HepG2 (cell line): ENCODE results near the gene ACSL5. TPM values are rescaled to one million over a fixed set of nuclear protein-coding genes. Genes with fewer than 3 reads are reported as not detected.

ENCODE experiments used
- ATAC-seq: fragments of 200-7000 bp; cut with Tn5 transposase; 3 replicates; pipeline ENCODE4 v1.9.1; 2020; ENCODE audit warnings: mild to moderate bottlenecking, moderate library complexity
- BruUV-seq: library from RNA; stranded (reverse); fragments of 400-500 nt; replicated peaks from 2 replicates; lab custom pipeline; 2021; lab: Mats Ljungman, UMichigan
- CTCF ChIA-PET: fragments of 300-600 bp; formaldehyde crosslinking; extraction: SDS; loops from one replicate; lab custom pipeline; 2021; ENCODE audit warnings: low total read pairs, inconsistent platforms, low intra/inter-chr PET ratio; lab: Yijun Ruan, JAX
- POLR2A ChIA-PET: fragments of 350-600 bp; sonication (Branson Sonifier 250); formaldehyde crosslinking; loops from one replicate; lab custom pipeline; 2020; ENCODE audit warnings: antibody characterized with exemption, inconsistent platforms; lab: Yijun Ruan, JAX
- DNase-seq: peaks from one replicate; pipeline ENCODE4 v3.0.0-alpha.2; 2015; ENCODE audit warnings: low spot score
- FAIRE-seq: peaks from 3 replicates; lab custom pipeline; 2011; peaks lifted over from hg19 to GRCh38; lab: Jason Lieb, UNC
- H2AFZ ChIP-seq: one replicate; pipeline ENCODE4 v1.6.1; 2011; ENCODE audit warnings: low read length, inconsistent platforms
- H3K27ac ChIP-seq: fragments of 300-600 bp; 3 replicates; pipeline ENCODE4 v1.8.0; 2011; ENCODE audit warnings: mixed run types, mild to moderate bottlenecking, mixed read lengths, low read length, inconsistent platforms; ENCODE audit not compliant: insufficient read depth; ENCODE audit errors: extremely low read length
- H3K27me3 ChIP-seq, 2 experiments: fragments of 200-600 bp in 1 of 2; 2 replicates in 1 of 2; 3 replicates in 1 of 2; pipeline versions ENCODE4 v1.6.0 to v1.8.0; 2011; ENCODE audit warnings: low read length in 2 of 2, mild to moderate bottlenecking in 2 of 2, moderate library complexity in 2 of 2, inconsistent platforms in 1 of 2; ENCODE audit not compliant: insufficient read depth in 2 of 2, control insufficient read depth in 1 of 2
- H3K36me3 ChIP-seq, 2 experiments: fragments of 200-600 bp in 1 of 2; replicated peaks in 1 of 2; 2 replicates in 1 of 2; 3 replicates in 1 of 2; pipeline versions ENCODE4 v1.5.1 to v1.8.0; 2011; ENCODE audit warnings: low read length in 2 of 2, inconsistent platforms in 1 of 2; ENCODE audit not compliant: insufficient read depth in 2 of 2, control insufficient read depth in 1 of 2
- H3K4me1 ChIP-seq: 2 replicates; pipeline ENCODE4 v1.5.1; 2012; ENCODE audit warnings: low read length, inconsistent platforms; ENCODE audit not compliant: insufficient read depth
- H3K4me2 ChIP-seq: 2 replicates; pipeline ENCODE4 v1.6.0; 2011; ENCODE audit warnings: low read depth, low read length, inconsistent platforms
- H3K4me3 ChIP-seq, 3 experiments: fragments of 200-600 bp in 1 of 3; sonication (generic), shearing (Covaris generic) in 1 of 3; replicated peaks in 1 of 3; 2 replicates each; pipeline ENCODE4 v1.5.1; 2011 to 2016; ENCODE audit warnings: low read length in 3 of 3, inconsistent platforms in 2 of 3, low read depth in 2 of 3, mild to moderate bottlenecking in 2 of 3, control low read depth in 1 of 3, mixed read lengths in 1 of 3; ENCODE audit not compliant: insufficient read depth in 1 of 3
- H3K79me2 ChIP-seq: one replicate; pipeline ENCODE4 v1.6.1; 2011; ENCODE audit warnings: low read length, inconsistent platforms; ENCODE audit not compliant: insufficient read depth
- H3K9ac ChIP-seq: 2 replicates; pipeline ENCODE4 v1.6.0; 2011; ENCODE audit warnings: mild to moderate bottlenecking, low read depth, low read length, inconsistent platforms; ENCODE audit not compliant: insufficient read depth
- H3K9me3 ChIP-seq: 2 replicates; pipeline ENCODE4 v1.5.1; 2012; ENCODE audit warnings: mild to moderate bottlenecking, low read length
- H4K20me1 ChIP-seq: 2 replicates; pipeline ENCODE4 v1.6.0; 2011; ENCODE audit warnings: inconsistent platforms, mild to moderate bottlenecking, low read length, moderate library complexity; ENCODE audit not compliant: insufficient read depth
- ATF4 ChIP-seq, 2 experiments: fragments of 450-650 bp in 1 of 2; sonication (generic) in 1 of 2; formaldehyde crosslinking; IDR thresholded peaks; 2 replicates each; pipeline versions ENCODE4 v1.5.0 to v1.8.0; 2020 to 2022; ENCODE audit warnings: mild to moderate bottlenecking in 1 of 2, missing genetic modification reagents in 1 of 2
- CCDC6 ChIP-seq: sonication (generic); formaldehyde crosslinking; IDR thresholded peaks from 2 replicates; pipeline ENCODE4 v1.8.1; 2022; ENCODE audit warnings: mild to moderate bottlenecking, missing genetic modification reagents, moderate library complexity
- ETV5 ChIP-seq: IDR thresholded peaks from 2 replicates; pipeline ENCODE4 v1.6.1; 2018; ENCODE audit warnings: missing biosample characterization, missing genetic modification reagents, inconsistent platforms, borderline replicate concordance
- GATAD2A ChIP-seq: IDR thresholded peaks from 2 replicates; pipeline ENCODE4 v1.6.1; 2016
- HINFP ChIP-seq: sonication (generic); formaldehyde crosslinking; IDR thresholded peaks from 2 replicates; pipeline ENCODE4 v1.4.0; 2020; ENCODE audit warnings: low read depth, mild to moderate bottlenecking, missing genetic modification reagents
- NR2F6 ChIP-seq, 2 experiments: IDR thresholded peaks; 2 replicates each; pipeline ENCODE4 v1.6.1; 2016; ENCODE audit warnings: antibody characterized with exemption in 1 of 2, mild to moderate bottlenecking in 1 of 2
- PAXIP1 ChIP-seq: sonication (generic); formaldehyde crosslinking; conservative IDR thresholded peaks from 2 replicates; pipeline ENCODE4 v1.4.0; 2020; ENCODE audit warnings: mild to moderate bottlenecking, missing genetic modification reagents, moderate library complexity
- RARA ChIP-seq: IDR thresholded peaks from 2 replicates; pipeline ENCODE4 v1.6.1; 2016; ENCODE audit warnings: missing genetic modification reagents, missing compliant biosample characterization
- RELA ChIP-seq: sonication (generic); formaldehyde crosslinking; IDR thresholded peaks from 2 replicates; pipeline ENCODE4 v1.4.0; 2020; ENCODE audit warnings: missing genetic modification reagents
- SYNCRIP ChIP-seq: fragments of 200-400 bp; formaldehyde crosslinking; IDR thresholded peaks from 2 replicates; pipeline ENCODE4 v1.6.1; 2018; ENCODE audit warnings: mild to moderate bottlenecking, low read depth, low read length; ENCODE audit not compliant: insufficient read depth
- ZBTB33 ChIP-seq: sonication (generic); formaldehyde crosslinking; IDR thresholded peaks from 2 replicates; pipeline ENCODE4 v1.4.0; 2020; ENCODE audit warnings: missing genetic modification reagents
- ZFX ChIP-seq: sonication (generic); formaldehyde crosslinking; IDR thresholded peaks from 2 replicates; pipeline ENCODE4 v1.4.0; 2020; ENCODE audit warnings: mild to moderate bottlenecking, low read depth, missing genetic modification reagents, moderate library complexity
- ZFY ChIP-seq: sonication (generic); formaldehyde crosslinking; IDR thresholded peaks from 2 replicates; pipeline ENCODE4 v1.4.0; 2020; ENCODE audit warnings: missing genetic modification reagents
- ZMYM3 ChIP-seq: sonication (generic); formaldehyde crosslinking; IDR thresholded peaks from 2 replicates; pipeline ENCODE4 v1.5.1; 2020; ENCODE audit warnings: mild to moderate bottlenecking, missing genetic modification reagents
- WGBS: methylation state at CpG from one replicate; pipeline ENCODE4 v1.1.6; 2017; ENCODE audit warnings: low lambda C conversion rate; 5-methylcytosine and 5-hydroxymethylcytosine counted together
- in situ Hi-C: cut with HindIII; loops from 2 replicates; pipeline ENCODE4 v1.10.0; 2017; ENCODE audit warnings: low pct_unique_long_range_greater_than_20kb; ENCODE audit not compliant: extremely low pct_ligation_motif_present
- intact Hi-C: fragments of 100-400 bp; cut with micrococcal nuclease; formaldehyde crosslinking; loops from one replicate; pipeline ENCODE4 v1.10.0; 2022; ENCODE audit not compliant: unreplicated experiment
- polyA plus RNA-seq, 8 experiments: library from polyadenylated mRNA; depleted of rRNA in 3 of 8; stranded (reverse) in 7 of 8; unstranded in 1 of 8; fragments of >200 nt; fragmentation: Illumina TruSeq in 4 of 8; extraction: Trizol in 4 of 8; gene quantifications; 2 replicates each; pipeline versions ENCODE4 v1.2.1 to v1.2.3, GENCODE V29; 2011 to 2016; ENCODE audit warnings: low read depth in 4 of 8, missing spikeins in 1 of 8, mixed read lengths in 1 of 8; ENCODE audit not compliant: insufficient read depth in 1 of 8
- total RNA-seq, 5 experiments: library from RNA; depleted of rRNA; stranded (reverse); fragments of >200 nt; fragmentation: Illumina TruSeq; extraction: Trizol; gene quantifications; 2 replicates each; pipeline ENCODE4 v1.2.3, GENCODE V29; 2016; ENCODE audit warnings: low read depth in 1 of 5

The ACSL5 gene
- total and polyA plus RNA-seq, 2 of the 13 experiments (the other 11 are each of a cell fraction or from before 2014, with no cell fraction given), result 56.4 to 82.5 TPM

- TF ChIP-seq ZFX (no peak), RARA (CRISPR knock-in tag) (0 out of 2 replicates have a peak, but pooled peaks have one; percentile 14)
Observed at GRCh38 chr10:112388548-112388947, 14.6 kb downstream of the ACSL5 start (continued).

GRCh38 chr10:112389271-112389822, 15.4 kb downstream of the ACSL5 start:
- in situ Hi-C loops (no loop called here), intact Hi-C loops (no loop called here)
- Histone ChIP-seq H3K27me3 (no peaks in the 10 kb centered on the region), H3K9ac (peak overlapping the region; percentile 26), H2AFZ (no peak overlapping the region), H4K20me1 (no peaks in the 10 kb centered on the region), H3K27ac (peak overlapping the region; percentile 58), H3K4me3 (no peak overlapping the region; a peak in 1 of 6 replicates), H3K79me2 (peaks cover 57% of the 10 kb centered on the region), H3K9me3 (no peaks in the 10 kb centered on the region), H3K4me2 (peak overlapping the region; percentile 37), H3K36me3 (no peaks in the 10 kb centered on the region), H3K4me1 (peaks cover 100% of the 10 kb centered on the region)
- DNase-seq (peak; percentile 85), ATAC-seq (peak; percentile 45), FAIRE-seq (no peak)
- no TSS peak for BruUV-seq
- ChIA-PET POLR2A (interaction anchor here (0.9 to 3.4 kb wide), 3 partner anchors 10 to 128 kb away, joined by 4 to 27 read pairs (median 25); partner anchors contain the start of gene ACSL5), CTCF (no interaction called here)
- WGBS, result 34% methylated on average over 6 of the region's 6 CpGs
- TF ChIP-seq HINFP (CRISPR knock-in tag) (0 out of 2 replicates have a peak, but pooled peaks have one; percentile 35), ETV5 (CRISPR knock-in tag) (peak; percentile 80; the same call in 1 of the 2 replicates), SYNCRIP (no peak), CCDC6 (CRISPR knock-in tag) (0 out of 2 replicates have a peak, but pooled peaks have one; percentile 20), NR2F6 (IDR thresholded peaks at IDR 0.05) (peak; percentile 19; the same call in 1 of the 2 replicates), NR2F6 (CRISPR knock-in tag; IDR thresholded peaks at IDR 0.05) (peak; percentile 15; the same call in 1 of the 2 replicates), RELA (no peak), ZBTB33 (CRISPR knock-in tag) (peak; percentile 31; the same call in 1 of the 2 replicates), ATF4 (CRISPR knock-in tag; IDR thresholded peaks at IDR 0.05) (0 out of 4 replicates have a peak, but pooled peaks of 1 of the 2 experiments have one; percentile 22), ZFY (CRISPR knock-in tag) (peak; percentile 5; the same call in 1 of the 2 replicates), ZMYM3 (CRISPR knock-in tag) (peak; percentile 26; the same call in 1 of the 2 replicates), GATAD2A (CRISPR knock-in tag) (peak; percentile 67), PAXIP1 (CRISPR knock-in tag) (0 out of 2 replicates have a peak, but pooled peaks have one; percentile 41)
